Measurements from ENCODE around the gene HCAR2.
A peak's percentile ranks its signal among the peaks of the same experiment; 100 is the strongest.
"Not testable (repeated sequence)": the region's sequence is repeated elsewhere in the genome, so short reads cannot be mapped to it uniquely, and the experiment has no call there.

HCAR2 gene

DNA sequence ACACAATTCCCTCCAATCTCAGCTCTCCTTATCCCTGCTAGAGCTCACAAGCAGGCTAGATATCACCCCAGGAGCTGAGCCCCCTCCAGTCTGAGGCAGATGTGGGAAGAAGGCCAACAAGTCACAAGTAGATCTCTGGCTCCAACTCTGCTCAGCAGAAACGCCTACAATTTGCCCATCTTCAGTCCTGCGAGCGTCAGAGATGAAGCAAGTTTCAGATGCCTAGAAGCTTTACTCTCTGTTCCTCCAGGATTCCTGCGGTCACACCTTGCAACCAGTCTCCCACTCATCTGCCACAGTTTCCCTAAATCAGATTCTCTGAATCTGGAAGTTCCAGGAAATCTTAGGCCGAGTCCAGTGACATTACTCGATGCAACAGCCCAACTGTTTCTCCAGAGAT lies 12.1 kb upstream of the HCAR2 start:
- not testable (repeated sequence) for DNase-seq

DNA sequence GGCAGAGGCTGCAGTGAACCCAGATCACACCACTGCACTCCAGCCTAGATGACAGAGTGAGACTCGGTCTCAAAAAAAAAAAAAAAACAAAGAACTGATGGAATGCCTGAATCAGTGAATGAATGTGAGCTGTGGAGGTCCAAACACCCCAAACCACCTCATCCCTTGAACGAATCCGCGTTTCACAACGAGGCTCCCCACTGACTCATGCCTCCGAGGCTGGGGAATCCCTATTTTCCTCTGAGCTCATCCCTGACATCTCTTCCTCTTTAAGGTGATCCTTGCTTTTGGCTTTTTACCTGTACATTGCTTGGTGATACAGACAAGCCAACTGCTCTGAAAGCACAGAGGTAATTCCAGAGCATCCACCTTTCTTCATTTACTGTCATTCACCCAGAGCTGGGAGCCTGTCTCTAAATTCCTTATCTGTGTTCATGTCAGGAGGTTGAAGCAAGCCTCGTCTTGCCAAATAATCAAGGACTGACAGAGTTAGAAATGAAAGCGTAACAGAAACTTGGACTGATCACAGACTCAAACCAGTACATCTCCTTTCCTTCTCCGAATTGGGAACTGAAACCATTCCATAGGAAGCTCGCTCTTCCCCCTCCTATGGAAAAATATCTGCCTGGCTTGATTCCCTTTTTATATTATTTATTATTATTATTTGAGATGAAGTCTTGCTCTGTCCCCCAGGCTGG lies 10.5 kb upstream of the HCAR2 start:
- DNase-seq = not testable (repeated sequence)

DNA sequence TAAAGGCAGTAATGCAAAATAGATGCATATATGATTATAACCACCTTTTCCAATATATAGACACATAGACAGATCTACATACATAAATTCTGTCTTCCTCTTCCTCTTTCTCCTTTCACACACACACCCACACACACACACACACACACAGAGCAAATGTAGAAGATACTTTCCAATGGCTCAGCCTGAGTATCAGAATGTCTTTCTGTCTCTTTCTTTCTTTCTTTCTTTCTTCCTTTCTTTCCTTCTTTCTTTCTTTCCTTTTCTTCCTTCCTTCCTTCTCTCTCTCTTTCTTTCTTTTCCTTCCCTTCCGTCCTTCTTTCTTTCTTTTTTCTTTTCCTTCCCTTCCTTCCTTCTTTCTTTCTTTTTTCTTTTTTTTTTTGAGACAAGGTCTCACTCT lies 8.1 kb upstream of the HCAR2 start:
- DNase-seq = peak; percentile 55

DNA sequence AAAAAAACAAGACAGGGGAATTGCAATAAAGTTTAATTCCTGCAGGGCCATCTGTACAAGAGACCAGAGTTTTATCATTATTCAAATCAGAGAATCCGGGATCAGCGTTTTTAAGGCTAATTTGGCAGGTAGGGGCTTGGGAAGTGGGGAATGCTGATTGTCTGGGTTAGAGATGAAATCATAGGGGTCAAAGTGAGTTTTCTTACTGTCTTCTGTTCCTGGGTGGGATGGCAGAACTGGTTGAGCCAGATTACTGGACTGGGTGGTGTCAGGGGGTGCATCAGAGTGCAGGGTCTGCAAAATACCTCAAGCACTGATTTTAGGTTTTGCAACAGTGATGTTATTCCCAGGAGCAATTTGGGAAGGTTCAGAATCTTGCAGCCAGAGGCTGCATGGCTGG lies 7.2 kb upstream of the HCAR2 start:
- not testable (repeated sequence) for DNase-seq

DNA sequence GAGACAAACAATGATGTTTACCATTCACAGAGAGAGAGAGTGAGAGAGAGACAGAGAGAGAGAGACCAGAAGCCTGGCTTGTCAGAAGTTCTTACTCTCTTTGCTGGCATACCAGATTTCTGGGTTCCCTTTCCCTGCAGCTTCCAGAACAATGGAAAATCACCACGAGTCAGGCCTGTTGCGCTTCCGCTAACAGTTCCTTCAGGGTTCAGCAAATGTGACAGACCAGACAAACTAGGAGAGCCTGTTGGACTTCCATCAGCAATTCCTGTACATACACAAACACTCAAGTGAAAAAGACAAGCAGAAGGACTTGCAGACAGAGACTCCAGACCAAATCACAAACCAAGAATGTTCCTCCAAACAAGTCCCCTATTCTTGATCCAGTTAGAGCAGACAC lies 6.1 kb upstream of the HCAR2 start:
- not testable (repeated sequence) for DNase-seq

DNA sequence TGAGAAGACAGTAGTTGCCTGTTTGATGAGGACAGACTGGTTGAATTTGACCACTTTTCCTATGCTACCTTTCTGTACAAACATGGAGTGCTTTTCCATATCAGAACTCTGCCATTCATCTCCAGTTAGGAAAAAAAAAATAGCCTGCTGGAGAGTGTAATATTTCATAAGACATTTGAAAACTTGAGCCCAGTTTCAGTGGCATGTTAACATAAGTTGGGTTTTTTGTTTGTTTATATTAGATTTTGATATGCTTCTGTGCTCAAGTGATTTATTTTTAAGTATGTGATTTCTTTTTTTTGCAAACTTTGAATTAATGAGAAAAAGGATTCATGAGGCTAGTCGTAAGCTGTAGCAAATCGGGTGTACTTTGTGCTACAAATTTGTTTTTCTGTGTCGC lies 684 bp upstream of the HCAR2 start:
- DNase-seq = not testable (repeated sequence)

DNA sequence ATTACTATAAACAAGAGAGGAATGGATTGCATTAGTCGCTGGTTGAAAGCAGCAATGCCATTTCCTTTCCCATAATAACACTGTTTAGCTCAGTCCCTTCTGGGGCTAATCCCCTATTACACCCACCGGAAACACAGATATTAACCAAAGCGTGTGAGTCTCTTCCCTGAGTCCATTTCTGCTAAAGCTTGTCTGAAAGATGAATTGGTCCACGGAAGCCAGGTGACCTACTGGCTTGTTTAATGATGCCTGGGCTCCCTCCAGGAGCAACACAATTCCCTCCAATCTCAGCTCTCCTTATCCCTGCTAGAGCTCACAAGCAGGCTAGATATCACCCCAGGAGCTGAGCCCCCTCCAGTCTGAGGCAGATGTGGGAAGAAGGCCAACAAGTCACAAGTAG lies 1.7 kb downstream of the HCAR2 start:
- not testable (repeated sequence) for DNase-seq

DNA sequence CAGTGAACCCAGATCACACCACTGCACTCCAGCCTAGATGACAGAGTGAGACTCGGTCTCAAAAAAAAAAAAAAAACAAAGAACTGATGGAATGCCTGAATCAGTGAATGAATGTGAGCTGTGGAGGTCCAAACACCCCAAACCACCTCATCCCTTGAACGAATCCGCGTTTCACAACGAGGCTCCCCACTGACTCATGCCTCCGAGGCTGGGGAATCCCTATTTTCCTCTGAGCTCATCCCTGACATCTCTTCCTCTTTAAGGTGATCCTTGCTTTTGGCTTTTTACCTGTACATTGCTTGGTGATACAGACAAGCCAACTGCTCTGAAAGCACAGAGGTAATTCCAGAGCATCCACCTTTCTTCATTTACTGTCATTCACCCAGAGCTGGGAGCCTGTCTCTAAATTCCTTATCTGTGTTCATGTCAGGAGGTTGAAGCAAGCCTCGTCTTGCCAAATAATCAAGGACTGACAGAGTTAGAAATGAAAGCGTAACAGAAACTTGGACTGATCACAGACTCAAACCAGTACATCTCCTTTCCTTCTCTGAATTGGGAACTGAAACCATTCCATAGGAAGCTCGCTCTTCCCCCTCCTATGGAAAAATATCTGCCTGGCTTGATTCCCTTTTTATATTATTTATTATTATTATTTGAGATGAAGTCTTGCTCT lies 3.0 kb downstream of the HCAR2 start:
- DNase-seq = not testable (repeated sequence)

DNA sequence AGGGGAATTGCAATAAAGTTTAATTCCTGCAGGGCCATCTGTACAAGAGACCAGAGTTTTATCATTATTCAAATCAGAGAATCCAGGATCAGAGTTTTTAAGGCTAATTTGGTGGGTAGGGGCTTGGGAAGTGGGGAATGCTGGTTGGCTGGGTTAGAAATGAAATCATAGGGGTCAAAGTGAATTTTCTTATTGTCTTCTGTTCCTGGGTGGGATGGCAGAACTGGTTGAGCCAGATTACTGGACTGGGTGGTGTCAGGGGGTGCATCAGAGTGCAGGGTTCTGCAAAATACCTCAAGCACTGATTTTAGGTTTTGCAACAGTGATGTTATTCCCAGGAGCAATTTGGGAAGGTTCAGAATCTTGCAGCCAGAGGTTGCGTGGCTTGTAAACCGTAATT lies 6.2 kb downstream of the HCAR2 start:
- not testable (repeated sequence) for DNase-seq

DNA sequence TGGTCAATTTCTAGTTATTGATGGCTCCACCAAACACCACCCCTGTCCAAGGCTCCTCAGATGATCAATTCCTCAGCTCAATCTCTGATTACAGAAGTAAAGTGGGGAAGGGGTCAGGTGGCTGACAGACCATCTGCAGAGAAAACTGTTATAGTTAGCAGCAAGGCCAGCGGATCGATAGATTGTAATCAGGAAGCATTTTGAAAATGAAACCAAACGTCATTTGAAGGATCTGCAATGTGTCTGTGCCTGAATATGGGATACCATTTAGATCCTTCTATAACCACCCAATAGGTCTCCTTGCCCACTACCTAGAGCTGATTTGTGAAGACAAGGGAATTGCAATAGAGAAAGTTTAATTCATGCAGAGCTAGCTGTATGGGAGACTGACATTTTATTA lies 11.6 kb downstream of the HCAR2 start:
- DNase-seq = no peak

DNA sequence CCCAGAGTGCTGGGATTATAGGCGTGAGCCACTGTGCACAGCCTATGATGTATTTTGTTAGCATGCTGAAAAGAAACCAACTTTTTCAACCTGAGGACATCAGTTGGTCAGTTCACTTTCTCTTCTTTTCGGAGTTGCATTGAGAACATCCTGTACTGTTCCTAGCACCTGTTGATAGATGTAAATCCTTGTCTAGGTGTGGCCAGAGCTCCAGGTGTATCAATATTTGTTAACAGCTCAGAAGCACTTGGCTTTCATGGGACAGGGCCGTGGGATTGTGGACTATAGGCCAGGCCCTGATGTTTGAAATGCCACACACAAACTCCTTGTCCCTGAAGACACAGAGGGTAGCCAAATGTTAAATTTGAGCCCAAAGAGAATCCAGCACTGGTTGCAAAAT lies 14.9 kb downstream of the HCAR2 start:
- no peak for DNase-seq

DNA sequence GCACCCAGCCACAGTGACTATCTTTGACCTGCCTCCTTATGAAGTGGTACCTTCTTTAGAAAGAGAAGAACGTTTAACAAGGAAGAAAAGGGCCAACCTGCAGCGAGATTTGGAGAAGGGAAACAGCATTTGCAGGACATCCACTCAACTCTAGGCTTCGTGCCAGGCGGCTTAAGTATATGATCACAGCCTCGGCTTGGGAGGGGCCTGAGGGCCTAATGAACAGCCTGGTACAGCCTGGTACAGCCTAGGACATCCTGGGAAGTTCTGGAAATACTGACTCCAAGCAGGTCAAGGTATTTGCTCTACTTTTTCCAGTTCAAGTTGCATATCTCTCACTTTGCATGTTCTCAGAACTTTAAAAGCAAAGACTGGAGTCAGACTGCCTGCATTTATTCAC lies 16.1 kb downstream of the HCAR2 start:
- DNase-seq = no peak

DNA sequence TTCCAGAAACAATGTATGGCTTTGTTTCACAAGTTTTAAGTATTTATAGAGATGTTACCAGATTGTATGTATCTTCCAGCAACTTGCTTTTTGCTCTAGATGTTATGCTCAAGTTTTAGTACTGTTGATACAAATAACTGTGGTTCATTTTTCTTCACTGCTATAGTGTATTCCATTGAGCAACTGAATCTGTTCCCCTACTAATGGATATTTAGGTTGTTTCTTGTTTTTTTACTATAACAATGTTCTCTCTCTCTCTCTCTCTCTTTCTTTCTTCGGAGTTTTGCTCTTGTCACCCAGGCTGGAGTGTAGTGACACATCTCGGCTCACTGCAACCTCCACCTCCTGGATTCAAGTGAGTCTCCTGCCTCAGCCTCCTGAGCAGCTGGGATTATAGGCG lies 16.6 kb downstream of the HCAR2 start:
- no peak for DNase-seq

DNA sequence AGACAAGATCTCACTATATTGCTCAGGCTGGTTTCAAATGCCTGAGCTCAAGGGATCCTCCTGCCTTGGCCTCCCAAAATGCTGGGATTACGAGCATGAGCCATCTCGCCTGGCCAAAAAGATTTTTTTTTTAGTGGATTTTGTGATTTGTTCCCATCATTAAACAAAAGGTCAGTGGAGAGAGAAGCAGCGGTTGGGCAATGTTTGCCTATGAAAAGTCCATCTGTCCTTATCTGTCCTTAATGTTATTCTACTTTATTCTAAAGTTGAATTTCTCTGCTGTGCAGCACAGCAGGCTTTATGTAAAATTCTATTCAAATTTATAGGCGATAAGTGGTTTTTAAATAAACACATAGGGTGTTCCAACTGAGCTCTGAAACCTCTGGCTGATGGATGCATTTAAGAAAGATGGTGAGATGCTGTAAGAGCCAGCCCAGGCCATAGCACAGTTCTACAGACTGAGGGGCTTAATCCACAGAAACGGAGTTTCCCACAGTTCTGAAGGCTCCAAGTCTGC lies 18.8 kb downstream of the HCAR2 start:
- DNase-seq = no peak

DNA sequence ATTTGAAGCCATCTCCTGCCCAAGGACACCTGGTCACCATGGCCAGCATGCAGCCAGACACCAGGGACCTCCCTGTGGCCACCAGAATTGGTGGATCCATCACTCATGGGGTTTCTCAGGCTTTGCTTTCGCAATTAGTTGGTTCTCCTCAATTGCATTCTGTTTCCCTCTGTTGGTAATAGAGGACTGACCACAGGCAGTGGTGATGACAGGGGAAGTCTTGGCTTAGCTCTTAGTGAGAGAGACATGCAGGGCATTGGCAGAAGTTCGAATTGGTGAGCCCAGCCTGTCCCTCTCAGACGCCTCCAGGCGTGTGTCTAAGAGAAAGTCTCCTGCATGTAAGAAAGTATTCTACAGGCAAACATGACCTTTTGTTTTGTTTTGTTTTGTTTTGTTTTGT lies 21.3 kb downstream of the HCAR2 start:
- peak; percentile 73 for DNase-seq

DNA sequence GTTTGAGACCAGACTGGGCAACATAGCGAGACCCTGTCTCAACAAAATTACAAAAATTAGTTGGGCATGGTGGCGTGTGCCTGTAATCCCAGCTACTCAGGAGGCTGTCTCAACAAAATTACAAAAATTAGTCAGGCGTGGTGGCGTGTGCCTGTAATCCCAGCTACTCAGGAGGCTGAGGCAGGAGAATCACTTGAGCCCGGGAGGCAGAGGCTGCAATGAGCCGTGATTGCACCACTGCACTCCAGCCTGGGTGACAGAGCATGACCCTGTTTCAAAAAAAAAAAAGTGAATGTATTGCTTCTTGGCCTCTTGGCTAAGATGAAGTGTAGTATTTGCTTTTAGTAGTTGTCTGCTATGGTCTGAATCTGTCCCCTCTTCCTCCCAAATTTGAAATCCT lies 22.2 kb downstream of the HCAR2 start:
- DNase-seq = not testable (repeated sequence)

DNA sequence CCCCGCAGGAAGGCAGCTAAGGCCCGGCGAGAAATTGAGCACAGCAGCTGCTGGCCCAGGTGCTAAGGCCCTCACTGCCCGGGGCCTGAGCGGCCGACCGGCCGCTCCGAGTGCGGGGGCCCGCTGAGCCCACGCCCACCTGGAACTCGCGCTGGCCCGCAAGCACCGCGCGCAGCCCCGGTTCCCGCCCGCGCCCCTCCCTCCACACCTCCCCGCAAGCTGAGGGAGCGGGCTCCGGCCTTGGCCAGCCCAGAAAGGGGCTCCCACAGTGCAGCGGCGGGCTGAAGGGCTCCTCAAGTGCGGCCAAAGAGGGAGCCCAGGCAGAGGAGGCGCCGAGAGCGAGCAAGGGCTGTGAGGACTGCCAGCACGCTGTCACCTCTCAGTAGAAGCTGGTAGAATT lies 26.4 kb downstream of the HCAR2 start:
- not testable (repeated sequence) for DNase-seq

DNA sequence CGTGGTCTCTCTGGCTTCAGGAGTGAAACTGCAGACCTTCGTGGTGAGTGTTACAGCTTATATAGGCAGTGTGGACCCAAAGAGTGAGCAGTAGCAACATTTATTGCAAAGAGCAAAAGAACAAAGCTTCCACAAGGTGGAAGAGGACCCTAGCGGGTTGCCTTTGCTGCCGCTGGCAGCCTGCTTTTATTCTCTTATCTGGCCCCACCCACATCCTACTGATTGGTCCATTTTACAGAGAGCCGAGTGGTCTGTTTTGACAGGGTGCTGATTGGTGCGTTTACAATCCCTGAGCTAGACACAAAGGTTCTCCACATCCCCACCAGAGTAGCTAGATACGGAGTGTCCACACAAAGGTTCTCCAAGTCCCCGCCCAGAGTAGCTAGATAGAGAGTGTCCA lies 27.1 kb downstream of the HCAR2 start:
- not testable (repeated sequence) for DNase-seq

DNA sequence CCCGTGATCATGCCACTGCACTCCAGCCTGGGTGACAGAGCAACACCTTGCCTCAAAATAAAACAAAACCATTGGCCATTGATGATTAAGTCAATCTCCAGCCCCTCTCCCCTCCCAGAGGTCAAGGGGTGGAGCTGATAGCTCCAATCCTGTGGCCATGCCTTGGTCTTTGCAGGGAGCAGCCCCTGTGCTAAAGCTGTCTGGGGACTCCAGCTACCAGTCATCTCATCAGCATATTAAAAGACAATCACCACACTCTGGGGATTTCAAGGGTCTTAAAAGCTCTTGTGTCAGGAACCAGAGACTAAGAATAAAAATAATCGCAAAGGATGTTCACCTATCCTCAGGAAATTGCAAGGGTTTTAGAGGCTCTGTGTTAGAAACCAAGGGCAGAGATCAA lies 30.6 kb downstream of the HCAR2 start:
- DNase-seq = no peak

DNA sequence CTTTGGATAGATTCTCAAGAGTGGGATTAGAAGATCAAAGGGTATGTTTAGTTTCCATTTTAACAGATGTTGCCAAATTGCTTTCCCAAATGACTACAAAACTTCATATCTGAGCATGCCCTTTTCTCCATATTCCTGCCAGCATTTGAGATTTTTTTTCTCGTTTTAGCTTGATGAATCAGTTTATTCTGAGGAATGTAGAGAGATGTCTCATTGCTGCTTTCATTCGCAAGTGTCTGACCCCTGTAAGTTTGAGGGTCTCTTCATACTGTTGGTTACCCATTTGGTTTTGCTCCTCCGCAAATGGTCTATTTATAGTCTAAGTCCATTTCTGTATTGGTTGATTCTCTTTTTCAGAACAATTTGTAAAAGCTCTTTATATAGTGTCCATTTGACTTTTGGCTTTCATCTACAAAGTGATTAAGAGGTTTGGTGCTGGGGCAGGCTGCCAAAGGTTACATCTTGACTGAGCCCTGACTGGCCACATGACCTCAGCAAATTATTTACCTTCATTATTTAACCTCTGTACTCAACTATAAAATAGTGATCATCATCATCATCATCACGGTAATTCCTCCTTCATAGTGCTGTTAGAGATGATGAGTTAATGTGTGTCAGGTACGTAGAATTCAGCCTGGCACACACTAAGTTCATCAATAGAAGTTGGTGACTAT lies 33.6 kb downstream of the HCAR2 start:
- no peak for DNase-seq

DNA sequence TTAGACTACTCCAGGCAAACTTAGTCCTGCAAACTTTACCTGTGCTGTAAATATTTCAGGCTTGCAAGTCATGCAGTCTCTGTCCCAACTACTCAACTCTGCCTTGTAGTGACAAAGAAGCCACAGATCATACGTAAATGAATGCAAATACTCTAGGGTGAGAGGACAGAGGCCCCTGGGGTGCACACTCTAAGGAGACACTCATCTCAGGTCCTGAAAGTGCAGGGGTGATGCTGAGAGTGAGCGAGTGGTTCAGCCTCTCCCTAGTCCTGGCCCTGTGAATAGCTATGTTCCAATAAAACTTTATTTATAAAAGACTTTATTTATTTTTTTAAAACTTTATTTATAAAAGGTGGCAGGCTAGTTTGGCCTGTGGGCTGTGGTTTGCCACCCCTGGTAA lies 34.9 kb downstream of the HCAR2 start:
- no peak for DNase-seq

DNA sequence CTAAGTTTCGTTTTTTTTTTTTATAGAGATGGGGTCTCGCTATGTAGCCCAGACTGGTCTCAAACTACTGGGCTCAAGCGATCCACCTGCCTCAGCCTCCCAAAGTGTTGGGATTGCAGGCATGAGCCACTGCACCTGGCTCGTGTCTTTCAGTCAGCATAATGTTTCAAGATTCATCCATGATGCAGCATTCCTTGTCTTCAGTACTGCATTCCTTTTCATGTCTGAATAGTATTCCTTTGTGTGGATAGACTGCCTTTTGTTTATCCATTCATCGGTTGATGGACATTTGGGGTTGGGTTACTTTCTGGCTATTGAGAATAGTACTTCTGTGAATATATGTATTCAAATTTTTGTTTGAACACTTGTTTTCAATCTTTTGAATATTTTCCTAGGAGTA lies 37.4 kb downstream of the HCAR2 start:
- DNase-seq = no peak

DNA sequence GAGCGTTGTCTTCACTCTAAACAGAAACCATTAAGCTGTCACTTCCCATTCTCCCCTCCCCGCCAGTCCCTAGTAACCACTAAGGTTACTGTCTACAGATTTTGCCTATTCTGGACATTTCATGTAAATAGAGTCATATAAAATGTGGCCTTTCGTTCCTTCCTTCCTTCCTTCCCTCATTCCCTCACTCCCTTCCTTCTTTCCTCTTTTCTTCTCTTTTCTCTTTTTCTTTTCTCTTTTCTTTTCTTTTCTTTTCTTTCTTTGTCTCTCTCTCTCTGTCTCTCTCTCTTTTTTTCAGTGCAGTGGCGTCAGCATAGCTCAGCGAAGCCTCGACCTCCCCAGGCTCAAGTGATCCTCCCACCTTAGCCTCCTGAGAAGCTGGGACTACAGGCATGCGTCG lies 37.8 kb downstream of the HCAR2 start:
- DNase-seq = no peak

DNA sequence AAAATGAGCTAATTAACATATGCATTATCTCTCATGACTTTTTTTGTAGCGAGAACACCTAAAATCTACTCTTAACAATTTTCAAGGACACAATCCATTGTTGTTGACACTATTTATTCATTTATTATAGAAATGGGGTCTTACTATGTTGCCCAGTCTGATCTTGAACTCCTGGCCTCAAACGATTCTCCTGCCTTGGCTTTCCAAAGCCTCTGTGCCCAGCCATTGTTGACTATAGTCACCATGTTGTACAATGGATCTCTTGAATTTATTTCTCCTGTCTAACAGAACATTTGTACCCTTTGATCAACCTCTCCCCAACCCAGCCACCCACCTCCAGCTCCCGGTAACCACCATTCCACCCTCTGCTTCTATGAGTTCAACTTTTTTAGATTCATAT lies 41.2 kb downstream of the HCAR2 start:
- no peak for DNase-seq

Measured in hematopoietic multipotent progenitor cell treated with erythropoietin and hydrocortisone succinate and interleukin-3 and kit ligand, for 4 days (in vitro differentiated cells).